HG03066 (cell line): ENCODE results near the gene FAM25A.
"Not testable (repeated sequence)": the region's sequence is repeated elsewhere in the genome, so short reads cannot be mapped to it uniquely, and the experiment has no call there.

Experiments
- ATAC-seq: cut with Tn5 transposase; IDR thresholded peaks from one replicate; pipeline ENCODE4 v1.9.1; 2021; ENCODE audit warnings: low read depth; ENCODE audit not compliant: unreplicated experiment

The FAM25A gene

GRCh38 chr10:87009134-87009696 is 10.9 kb upstream of the FAM25A start:
- not testable (repeated sequence) for ATAC-seq

- ATAC-seq, result not testable (repeated sequence)
Observed at GRCh38 chr10:87013528-87013927, 6.6 kb upstream of the FAM25A start.

- ATAC-seq, result not testable (repeated sequence)
Observed at GRCh38 chr10:87014986-87015716, 4.9 kb upstream of the FAM25A start.

- not testable (repeated sequence) for ATAC-seq
Observed at GRCh38 chr10:87018127-87018526, 2.0 kb upstream of the FAM25A start.

- ATAC-seq, result not testable (repeated sequence)
Observed at GRCh38 chr10:87019066-87019465, 1.0 kb upstream of the FAM25A start.

GRCh38 chr10:87019504-87019903 is 590 bp upstream of the FAM25A start:
- ATAC-seq, result not testable (repeated sequence)

- not testable (repeated sequence) for ATAC-seq
Observed at GRCh38 chr10:87025285-87025958, 5.3 kb downstream of the FAM25A start.

GRCh38 chr10:87026747-87027508 is 6.8 kb downstream of the FAM25A start:
- not testable (repeated sequence) for ATAC-seq

GRCh38 chr10:87030419-87030818 is 10.3 kb downstream of the FAM25A start:
- ATAC-seq, result not testable (repeated sequence)

GRCh38 chr10:87030912-87031635 is 11.0 kb downstream of the FAM25A start:
- no peak for ATAC-seq

- no peak for ATAC-seq
Observed at GRCh38 chr10:87036623-87037022, 16.5 kb downstream of the FAM25A start.

GRCh38 chr10:87038286-87038717 is 18.2 kb downstream of the FAM25A start:
- ATAC-seq, result no peak

GRCh38 chr10:87038786-87039185 is 18.7 kb downstream of the FAM25A start:
- no peak for ATAC-seq

- ATAC-seq, result not testable (repeated sequence)
Observed at GRCh38 chr10:87043579-87043978, 23.5 kb downstream of the FAM25A start.

- no peak for ATAC-seq
Observed at GRCh38 chr10:87045434-87045938, 25.4 kb downstream of the FAM25A start.

- ATAC-seq, result no peak
Observed at GRCh38 chr10:87053111-87053510, 33.0 kb downstream of the FAM25A start.

GRCh38 chr10:87053577-87054181 is 33.6 kb downstream of the FAM25A start:
- ATAC-seq, result no peak

- no peak for ATAC-seq
Observed at GRCh38 chr10:87054373-87055295, 34.5 kb downstream of the FAM25A start.

GRCh38 chr10:87058171-87058570 is 38.1 kb downstream of the FAM25A start:
- no peak for ATAC-seq
